Hematopoietic multipotent progenitor cell (in vitro differentiated cells): ENCODE data around the gene SF3A1. TPM values are rescaled to one million over a fixed set of nuclear protein-coding genes. Genes with fewer than 3 reads are reported as not detected.

Source experiments
- DNase-seq, 3 donors: peaks; one replicate each; pipeline ENCODE4 v3.0.0-alpha.2; 2011 to 2015; ENCODE audit warnings: low read depth in 2 of 3, low spot score in 2 of 3
- total RNA-seq: library from RNA; depleted of rRNA; stranded (reverse); fragments of >200 nt; gene quantifications from one replicate; pipeline ENCODE4 v1.2.3, GENCODE V29; 2012

SF3A1 gene
- total RNA-seq, 1 donor: 125 TPM

DNA sequence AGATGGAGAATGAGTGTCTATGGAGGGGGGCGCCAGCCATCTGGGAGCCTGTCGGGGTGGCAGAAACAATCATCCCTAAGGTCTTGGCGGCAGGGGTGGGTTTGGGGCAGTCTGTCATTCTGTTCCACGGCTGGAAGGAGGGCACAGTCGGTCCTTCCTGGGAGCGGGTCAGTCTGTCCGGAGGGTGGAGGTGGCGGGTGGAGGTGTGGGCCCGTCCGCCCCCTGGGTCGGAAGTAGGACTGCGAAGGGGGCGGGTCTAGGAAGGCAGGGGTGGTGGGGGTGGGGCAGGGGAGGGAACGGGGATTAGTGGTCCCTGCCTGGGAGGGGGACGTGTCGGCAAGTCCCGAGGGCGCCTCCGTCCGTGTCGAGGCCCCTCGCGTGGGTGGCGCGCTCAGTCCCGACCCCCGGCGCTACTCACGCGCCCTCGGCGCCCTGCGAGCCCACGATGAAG, 30.4 kb downstream of the SF3A1 start:
- no peak for DNase-seq

GRCh38 chr22:30325724-30326254, 30.9 kb downstream of the SF3A1 start:
- DNase-seq: no peak

DNA sequence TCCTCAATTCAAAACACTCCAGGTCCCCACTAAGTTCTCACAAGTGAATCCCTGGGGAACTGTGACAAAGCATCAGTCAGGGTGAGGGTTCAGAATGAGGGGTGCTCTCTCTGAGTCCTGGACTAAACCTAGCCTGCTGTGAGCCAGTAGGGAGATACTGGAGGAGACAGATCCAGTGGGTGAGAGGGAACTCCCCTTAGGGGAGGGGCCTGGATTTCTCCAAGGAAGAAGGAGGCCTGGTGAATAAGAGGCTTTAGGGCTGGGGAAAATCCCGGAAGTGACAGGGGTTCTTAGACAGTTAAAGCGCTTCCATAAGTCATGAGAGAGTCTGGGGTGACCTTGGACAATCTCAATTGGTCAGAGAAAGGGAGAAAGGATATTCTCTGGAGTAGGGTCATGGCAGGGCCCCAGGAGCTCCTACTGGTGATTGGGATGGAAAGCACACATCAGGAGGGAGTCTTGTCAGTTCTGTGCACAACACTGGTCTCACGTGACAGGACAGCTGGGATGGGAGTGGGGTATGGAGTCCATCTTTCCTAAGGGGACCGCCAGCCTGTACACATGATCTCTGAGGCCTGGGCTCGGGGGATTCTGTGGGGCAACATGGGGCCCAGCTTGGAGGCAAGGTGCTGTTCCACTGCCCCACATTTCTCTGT, 31.5 kb downstream of the SF3A1 start:
- no peak for DNase-seq

DNA sequence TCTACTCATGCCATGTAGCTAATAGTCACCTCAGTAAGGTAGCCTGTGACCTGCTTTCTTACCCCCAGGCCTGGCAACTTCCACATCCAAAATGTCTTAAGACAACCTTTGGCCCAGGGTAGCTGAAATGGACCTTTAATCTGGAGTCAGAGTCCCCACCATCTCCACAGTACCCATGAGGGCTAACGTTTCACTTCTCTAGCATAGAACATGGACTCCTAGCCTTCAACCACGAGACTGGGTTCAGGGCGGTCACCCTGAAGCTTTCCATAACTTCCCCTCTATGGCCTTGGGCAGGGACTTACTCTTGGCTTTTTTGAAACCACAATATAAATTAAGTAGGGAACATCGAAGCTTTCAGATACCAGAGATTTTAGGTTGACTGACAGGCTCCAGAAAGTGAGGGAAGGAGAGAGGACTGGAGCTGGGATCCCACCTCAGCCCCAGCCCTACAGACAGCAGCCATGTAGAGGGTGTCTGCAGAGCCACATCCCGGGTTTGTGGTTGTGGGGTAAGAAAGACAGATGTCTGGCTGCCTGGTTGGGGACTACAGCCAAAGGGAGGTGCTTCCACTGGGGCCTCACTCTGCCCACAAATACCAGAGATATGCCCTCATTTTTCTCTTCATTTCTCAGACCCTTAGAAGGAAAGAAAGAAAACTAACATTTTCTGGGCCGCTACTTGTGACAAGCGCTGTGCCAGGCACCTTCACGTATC, 32.5 kb downstream of the SF3A1 start:
- DNase-seq: peak in 1 of 3 donors; percentile 54

GRCh38 chr22:30323246-30323645, 33.4 kb downstream of the SF3A1 start:
- DNase-seq: no peak

DNA sequence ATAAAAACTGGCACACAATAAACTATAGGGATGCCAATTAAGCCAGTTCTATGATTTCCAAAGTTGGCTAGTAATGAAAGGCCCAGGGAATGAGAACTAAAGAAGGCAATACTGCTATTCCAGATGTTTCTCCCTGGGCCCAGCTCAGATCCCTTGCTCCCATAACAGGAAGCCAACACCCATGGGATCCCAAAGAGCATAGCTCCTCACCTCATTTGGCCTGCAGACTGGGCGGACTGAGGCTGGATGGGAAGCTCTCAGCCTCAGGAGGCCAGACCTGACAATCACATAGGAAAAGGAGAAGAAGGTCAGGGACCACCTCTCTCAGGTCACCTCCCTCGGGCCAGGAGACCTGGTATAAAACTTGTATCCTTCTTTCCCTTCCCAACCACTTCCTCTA, 35.2 kb downstream of the SF3A1 start:
- DNase-seq: no peak

GRCh38 chr22:30320021-30320556, 36.6 kb downstream of the SF3A1 start:
- no peak for DNase-seq

DNA sequence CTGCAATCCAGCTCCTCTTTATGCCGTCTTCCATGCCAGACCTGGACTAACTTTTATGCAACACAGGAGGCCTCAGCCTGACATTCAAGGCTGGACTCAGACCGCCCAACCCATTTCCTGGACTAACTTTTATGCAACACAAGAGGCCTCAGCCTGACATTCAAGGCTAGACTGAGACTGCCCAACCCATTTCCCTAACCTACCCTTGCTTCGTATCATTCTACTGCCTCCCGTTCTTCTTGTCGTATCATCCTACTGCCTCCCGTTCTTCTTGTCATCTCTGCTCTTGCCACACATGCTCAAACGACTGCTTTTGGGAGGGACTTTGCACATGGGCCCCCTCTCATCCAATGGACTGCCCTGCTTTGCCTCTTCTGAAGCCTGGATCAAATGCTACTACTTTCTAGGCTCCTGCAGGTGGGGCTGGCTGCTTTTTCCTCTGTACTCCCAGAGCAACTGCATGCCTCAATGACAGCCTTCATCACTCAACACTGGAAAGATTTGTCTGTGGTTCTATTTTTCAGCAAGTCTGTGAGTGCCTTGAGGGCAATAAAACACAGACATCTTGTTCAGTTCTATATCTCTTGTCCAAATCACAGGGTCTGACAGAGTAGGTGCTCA, 37.8 kb downstream of the SF3A1 start:
- DNase-seq: no peak

DNA sequence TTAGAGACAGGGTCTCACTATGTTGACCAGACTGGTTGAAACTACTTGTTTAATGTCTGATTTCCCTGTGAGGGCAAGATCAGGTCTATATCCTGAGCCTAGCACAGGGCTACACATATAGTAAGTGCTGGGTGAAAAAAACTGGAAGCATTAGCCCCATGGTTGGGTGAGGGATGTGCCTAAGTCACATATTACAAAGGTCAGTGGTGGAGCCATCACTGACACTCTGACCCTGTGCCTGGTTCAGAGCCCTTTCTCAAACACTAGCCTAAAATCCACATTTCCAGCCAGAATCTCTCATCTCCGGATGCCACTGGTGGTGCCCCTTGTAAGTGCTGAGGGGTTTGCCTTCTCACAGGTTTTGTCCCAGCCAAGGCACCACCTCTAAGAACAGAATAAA, 38.9 kb downstream of the SF3A1 start:
- no peak for DNase-seq

DNA sequence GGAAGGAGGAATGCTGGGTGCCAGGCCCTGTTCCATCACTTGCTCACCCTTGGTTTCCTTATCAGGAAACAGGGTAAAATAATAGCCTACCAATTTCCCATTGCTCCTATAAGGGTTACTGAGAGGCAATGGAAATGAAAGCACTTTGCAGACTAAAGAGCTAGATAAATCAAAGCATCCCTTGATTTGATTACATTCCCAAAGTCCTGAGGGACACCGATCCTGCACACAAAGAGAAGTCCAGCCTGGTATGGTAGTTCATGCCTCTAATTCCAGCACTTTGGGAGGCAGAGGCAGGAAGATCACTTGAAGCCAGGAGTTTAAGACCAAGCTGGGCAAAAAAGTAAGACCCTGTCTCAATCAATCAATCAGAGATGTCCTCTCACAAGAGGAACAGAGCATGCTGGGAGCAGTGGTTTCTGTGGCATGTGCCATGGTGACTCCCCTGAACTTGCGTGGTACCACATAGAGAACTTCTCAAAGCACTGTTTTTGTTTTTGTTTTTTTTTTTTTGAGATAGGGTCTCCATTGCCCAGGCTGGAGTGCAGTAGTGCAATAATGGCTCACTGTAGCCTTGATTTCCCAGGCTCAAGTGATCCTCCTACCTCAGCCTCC, 40.6 kb downstream of the SF3A1 start:
- DNase-seq: no peak

GRCh38 chr22:30314915-30315314, 41.8 kb downstream of the SF3A1 start:
- peak in 2 of 3 donors; percentile 80 to 91 for DNase-seq

- no peak for DNase-seq
Observed at GRCh38 chr22:30313527-30314363, 42.9 kb downstream of the SF3A1 start.

- no peak for DNase-seq
Observed at GRCh38 chr22:30312053-30312452, 44.6 kb downstream of the SF3A1 start.

- DNase-seq: no peak
Observed at GRCh38 chr22:30310881-30311771, 45.6 kb downstream of the SF3A1 start.

GRCh38 chr22:30309951-30310741, 46.5 kb downstream of the SF3A1 start:
- no peak for DNase-seq

DNA sequence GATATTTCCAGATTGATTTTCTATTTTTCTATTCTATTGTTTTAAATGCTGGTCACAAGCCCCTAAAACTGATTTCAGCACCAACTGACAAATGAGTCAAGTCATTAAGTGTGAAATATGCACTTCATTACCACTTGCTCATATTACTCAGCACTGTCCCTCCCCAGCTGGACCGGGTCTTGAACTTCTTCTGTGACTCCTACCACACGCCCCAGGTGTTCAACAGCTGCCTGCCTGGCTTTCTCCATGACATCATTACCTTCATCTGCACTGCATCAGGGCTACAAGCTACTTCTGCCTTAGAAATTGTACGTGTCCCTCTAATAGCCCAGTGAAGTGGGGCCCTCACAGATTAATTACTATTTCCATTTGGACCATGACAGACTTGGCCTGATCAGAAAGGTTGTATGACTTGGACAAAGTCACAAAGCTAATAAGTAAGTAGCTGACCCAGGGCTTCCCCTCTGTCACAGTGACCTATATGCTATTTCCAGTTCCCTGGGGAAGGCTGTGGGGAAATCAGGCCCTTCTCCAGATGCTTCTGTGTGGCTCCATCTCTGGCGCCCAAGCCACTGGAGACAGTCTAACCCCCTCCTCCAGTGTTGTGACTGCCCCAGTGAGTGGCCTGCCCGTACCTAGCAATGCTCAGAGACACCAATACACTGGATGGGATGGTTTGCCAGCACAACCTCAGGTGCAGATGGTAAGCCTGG, 48.0 kb downstream of the SF3A1 start:
- DNase-seq: peak in 1 of 3 donors; percentile 47

DNA sequence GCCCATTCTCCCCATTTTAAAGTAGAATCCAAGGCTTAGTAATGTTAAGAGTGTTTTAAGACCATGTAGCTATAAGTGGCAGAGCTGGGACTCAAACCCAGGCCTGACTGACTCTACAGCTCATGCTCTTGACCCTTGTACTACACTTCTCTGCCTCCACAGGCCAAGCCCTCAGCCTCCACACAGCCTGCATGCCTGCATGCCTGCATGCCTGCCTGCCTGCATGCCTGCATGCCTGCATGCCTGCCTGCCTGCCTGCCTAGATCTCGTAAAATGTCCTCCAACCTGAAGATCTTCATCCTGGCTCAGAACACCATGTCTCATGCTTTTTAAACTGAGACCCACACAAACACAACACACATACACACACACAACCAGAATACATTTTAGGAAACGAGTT, 48.6 kb downstream of the SF3A1 start:
- DNase-seq: no peak
